H1 (cell line): ENCODE measurements around the gene GNG11.

Source experiments
- CTCF ChIP-seq, 3 experiments: IDR thresholded peaks; 1 replicate in 2 of 3; 2 replicates in 1 of 3; pipeline versions ENCODE4 v1.5.1 to v1.6.1; 2011; ENCODE audit warnings: low read length in 3 of 3, mild to moderate bottlenecking in 3 of 3, inconsistent platforms in 2 of 3, low read depth in 1 of 3, moderate library complexity in 1 of 3; ENCODE audit not compliant: insufficient read depth in 1 of 3; ENCODE audit errors: control extremely low read depth in 1 of 3
- RNF2 ChIP-seq: fragments of 200-900, 300-1000 bp; sonication (generic); IDR thresholded peaks from 2 replicates; pipeline ENCODE4 v1.7.1; 2016; ENCODE audit warnings: borderline replicate concordance, low read depth, mild to moderate bottlenecking, antibody characterized with exemption, low read length; ENCODE audit not compliant: poor library complexity, severe bottlenecking; ENCODE audit errors: missing control alignments
- RXRA ChIP-seq: IDR thresholded peaks from 2 replicates; pipeline ENCODE4 v1.6.1; 2011; ENCODE audit warnings: low read depth, mild to moderate bottlenecking, low read length, moderate library complexity; ENCODE audit not compliant: insufficient read depth
- TF ChIP-seq, protein P1 (sequence below): IDR thresholded peaks from 2 replicates; pipeline ENCODE4 v1.6.1; 2011; ENCODE audit warnings: low read depth, mild to moderate bottlenecking, low read length; ENCODE audit not compliant: insufficient read depth

DNA sequence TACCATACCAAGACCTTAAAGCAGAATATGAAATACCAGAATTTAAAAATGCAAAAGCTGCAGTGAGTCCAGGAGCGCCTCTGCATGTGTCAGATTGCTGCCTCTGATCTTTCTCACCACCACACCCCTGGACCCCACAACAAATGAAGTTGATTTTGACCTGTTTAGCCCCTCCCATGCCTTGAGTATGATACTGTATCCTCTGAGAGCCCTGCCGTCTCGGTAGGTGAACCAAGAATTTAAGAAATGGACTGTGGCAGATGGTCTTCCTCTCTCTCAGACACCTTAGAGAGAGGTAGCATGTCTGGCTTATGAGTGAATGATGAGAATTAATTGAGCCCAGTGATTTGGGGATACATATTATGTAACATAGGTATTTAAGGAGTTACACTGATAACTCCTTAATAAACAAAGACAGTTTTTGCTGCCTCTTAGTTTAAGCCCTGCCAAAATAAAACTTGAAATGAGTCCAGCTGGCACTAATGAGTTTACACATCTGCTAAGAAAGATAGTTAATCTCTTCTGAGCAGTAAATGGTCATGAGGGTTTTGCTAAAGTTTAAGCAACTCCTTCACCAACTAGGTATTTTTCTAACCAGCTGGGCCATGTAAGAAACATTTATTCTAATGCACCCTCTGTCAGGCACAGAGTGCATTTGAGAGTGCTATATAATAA, 26.4 kb upstream of the GNG11 start:
- TF ChIP-seq CTCF (IDR thresholded peaks at IDR 0.05; ENCODE audit: control extremely low read depth in 1 of 3, insufficient read depth in 1 of 3, low read depth in 1 of 3, low read length in 3 of 3): no peak
- no peak for TF ChIP-seq RXRA
- no peak for TF ChIP-seq RNF2
- TF ChIP-seq, protein P1, sequence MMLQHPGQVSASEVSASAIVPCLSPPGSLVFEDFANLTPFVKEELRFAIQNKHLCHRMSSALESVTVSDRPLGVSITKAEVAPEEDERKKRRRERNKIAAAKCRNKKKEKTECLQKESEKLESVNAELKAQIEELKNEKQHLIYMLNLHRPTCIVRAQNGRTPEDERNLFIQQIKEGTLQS: no peak
